ENCODE results near the gene DUT.

GRCh38 chr15:48363474-48363873, 32.2 kb downstream of the DUT start:
- TF ChIP-seq POLR2A (IDR thresholded peaks at IDR 0.05) (no peak), CTCF (IDR thresholded peaks at IDR 0.05) (no peak), POLR2AphosphoS5 (IDR thresholded peaks at IDR 0.05) (no peak)
